ENCODE measurements around the gene SPATA20.

The SPATA20 gene

GRCh38 chr17:50505591-50506130, 41.3 kb upstream of the SPATA20 start:
- no peak for TF ChIP-seq CTCF (IDR thresholded peaks at IDR 0.05; ENCODE audit: borderline replicate concordance, insufficient read depth, low read depth, low read length)
- H3K4me3 ChIP-seq (ENCODE audit: low read depth, low read length): no peak overlapping the region

GRCh38 chr17:50506298-50506697, 40.7 kb upstream of the SPATA20 start:
- no peak for TF ChIP-seq CTCF (IDR thresholded peaks at IDR 0.05; ENCODE audit: borderline replicate concordance, insufficient read depth, low read depth, low read length)

GRCh38 chr17:50507871-50508572, 39.0 kb upstream of the SPATA20 start, which contains the start of gene MYCBPAP:
Gene MYCBPAP (plus strand): TSS chr17:50508439. CDS start chr17:50508675, 236 bp downstream.
- peak within 1 kb of the TSS; percentile 49 for H3K4me3 ChIP-seq (ENCODE audit: low read depth, low read length)
- TF ChIP-seq CTCF (IDR thresholded peaks at IDR 0.05; ENCODE audit: borderline replicate concordance, insufficient read depth, low read depth, low read length): peak; percentile 34; the same call in 1 of the 2 replicates

More at GRCh38 chr17:50506298-50506697, 40.7 kb upstream of the SPATA20 start:
- H3K4me3 ChIP-seq (ENCODE audit: low read depth, low read length): no peak overlapping the region

DNA sequence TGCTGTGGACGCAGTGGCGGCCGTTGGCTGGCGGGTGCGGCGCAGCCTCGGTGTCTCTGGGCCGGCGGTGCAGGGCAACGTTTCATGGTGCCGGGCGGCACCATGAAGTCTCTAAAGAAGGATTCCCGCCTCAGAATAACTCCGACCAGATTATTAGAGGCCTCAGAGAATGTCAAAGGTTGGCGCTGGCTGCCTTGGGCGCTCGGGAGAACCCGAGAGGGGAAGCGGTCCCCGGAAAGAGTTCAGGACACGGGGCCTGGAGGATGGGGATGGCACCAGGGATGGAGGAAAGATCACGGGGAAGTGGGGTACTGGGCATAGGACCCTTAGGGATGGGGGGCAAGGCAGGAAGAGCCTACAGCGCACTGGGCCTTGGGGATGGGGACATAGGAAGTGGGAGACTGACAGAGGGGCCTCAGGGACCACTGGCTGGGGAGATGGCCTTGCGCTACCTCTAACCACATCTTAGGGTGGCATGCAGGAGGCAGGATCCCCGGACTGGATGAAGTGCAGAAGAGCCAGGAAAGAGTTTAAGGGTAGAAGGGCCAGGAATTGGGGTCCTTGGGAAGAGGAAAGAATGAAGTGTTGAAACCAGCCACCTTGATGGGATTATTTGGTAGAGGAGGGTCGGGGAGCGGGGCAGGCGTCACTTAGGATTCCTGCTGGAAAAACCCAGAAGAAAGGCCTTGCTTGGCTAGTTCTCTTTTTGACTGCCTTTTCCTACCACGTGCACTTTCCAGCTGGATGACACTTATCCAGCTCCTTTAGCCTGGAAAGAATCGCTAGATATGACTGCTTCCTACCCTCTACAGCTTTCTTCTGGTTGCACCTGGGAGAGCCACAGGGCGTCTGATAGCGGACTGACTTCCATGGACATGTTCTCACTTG, 38.2 kb upstream of the SPATA20 start:
- TF ChIP-seq CTCF (IDR thresholded peaks at IDR 0.05; ENCODE audit: borderline replicate concordance, insufficient read depth, low read depth, low read length): no peak
- H3K4me3 ChIP-seq (ENCODE audit: low read depth, low read length): peak overlapping the region; percentile 49

DNA sequence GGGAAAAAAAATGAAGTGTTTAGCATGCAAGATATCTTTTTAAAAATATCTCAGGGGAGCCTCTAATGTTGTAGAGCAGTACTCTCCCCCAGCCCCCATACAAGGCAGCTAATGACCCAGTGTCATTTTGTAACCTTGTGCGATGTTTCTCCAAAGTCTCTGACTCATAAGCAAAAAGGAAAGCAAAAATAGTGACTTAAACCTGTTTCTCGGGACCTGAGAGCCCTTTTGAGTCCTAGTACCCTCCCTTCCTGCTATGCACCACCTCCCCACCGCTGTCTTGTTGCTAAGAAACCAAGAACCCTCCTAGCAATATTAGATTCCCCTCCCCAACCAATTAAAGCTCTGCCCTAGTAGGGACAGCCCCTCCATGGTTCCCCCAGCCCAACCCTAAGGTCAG, 35.9 kb upstream of the SPATA20 start:
- H3K4me3 ChIP-seq (ENCODE audit: low read depth, low read length): no peak overlapping the region
- TF ChIP-seq CTCF (IDR thresholded peaks at IDR 0.05; ENCODE audit: borderline replicate concordance, insufficient read depth, low read depth, low read length): no peak

DNA sequence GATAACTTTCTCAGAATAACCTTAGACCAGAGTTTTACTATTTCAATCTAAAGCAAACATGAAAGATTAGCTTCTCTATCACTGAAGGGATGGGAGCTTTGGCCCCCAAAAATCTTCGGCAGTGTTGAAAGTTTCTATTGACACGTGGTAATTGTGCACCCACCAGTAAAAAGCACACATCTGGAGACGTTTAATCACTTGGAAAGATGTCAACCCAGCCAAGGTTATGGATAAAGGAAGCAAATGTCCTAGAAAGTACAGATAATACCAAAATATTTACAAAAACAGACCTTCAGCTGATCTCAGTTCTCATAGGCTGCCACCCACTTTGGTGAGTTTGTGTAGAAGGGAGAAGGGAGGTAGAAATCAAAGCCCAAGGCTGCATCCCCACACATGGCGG, 33.5 kb upstream of the SPATA20 start:
- TF ChIP-seq CTCF (IDR thresholded peaks at IDR 0.05; ENCODE audit: borderline replicate concordance, insufficient read depth, low read depth, low read length): no peak
- H3K4me3 ChIP-seq (ENCODE audit: low read depth, low read length): no peak overlapping the region

All from GM12875 (cell line).